Prostate gland (tissue), 2 donors: ENCODE results near the gene MYH3.
A peak's percentile ranks its signal among the peaks of the same experiment; 100 is the strongest.

Experiments used
- POLR2A ChIP-seq: fragments of 450-650 bp; IDR thresholded peaks from one replicate; pipeline ENCODE4 v1.6.1; 2016; ENCODE audit warnings: antibody characterized with exemption, mild to moderate bottlenecking
- POLR2AphosphoS5 ChIP-seq: sonication (generic); formaldehyde crosslinking; IDR thresholded peaks from one replicate; pipeline ENCODE4 v1.6.1; 2017; ENCODE audit warnings: antibody characterized with exemption
- TF ChIP-seq, protein P1 (sequence below), 4 experiments: fragments of 200-600 bp in 2 of 4; fragments of 450-650 bp in 2 of 4; sonication (generic) in 2 of 4; IDR thresholded peaks; 1 replicate in 3 of 4; 2 replicates in 1 of 4; pipeline ENCODE4 v1.5.1; 2016 to 2019; ENCODE audit warnings: antibody characterized with exemption in 4 of 4, mild to moderate bottlenecking in 2 of 4, moderate library complexity in 2 of 4

- no peak for TF ChIP-seq POLR2A
- TF ChIP-seq, protein P1, sequence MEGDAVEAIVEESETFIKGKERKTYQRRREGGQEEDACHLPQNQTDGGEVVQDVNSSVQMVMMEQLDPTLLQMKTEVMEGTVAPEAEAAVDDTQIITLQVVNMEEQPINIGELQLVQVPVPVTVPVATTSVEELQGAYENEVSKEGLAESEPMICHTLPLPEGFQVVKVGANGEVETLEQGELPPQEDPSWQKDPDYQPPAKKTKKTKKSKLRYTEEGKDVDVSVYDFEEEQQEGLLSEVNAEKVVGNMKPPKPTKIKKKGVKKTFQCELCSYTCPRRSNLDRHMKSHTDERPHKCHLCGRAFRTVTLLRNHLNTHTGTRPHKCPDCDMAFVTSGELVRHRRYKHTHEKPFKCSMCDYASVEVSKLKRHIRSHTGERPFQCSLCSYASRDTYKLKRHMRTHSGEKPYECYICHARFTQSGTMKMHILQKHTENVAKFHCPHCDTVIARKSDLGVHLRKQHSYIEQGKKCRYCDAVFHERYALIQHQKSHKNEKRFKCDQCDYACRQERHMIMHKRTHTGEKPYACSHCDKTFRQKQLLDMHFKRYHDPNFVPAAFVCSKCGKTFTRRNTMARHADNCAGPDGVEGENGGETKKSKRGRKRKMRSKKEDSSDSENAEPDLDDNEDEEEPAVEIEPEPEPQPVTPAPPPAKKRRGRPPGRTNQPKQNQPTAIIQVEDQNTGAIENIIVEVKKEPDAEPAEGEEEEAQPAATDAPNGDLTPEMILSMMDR (IDR thresholded peaks at IDR 0.05) = no peak
- peak; percentile 20 for TF ChIP-seq POLR2AphosphoS5
These were observed 16.6 kb downstream of the MYH3 start for GRCh38 chr17:10640475-10640874.
